Activated B cell treated with CpG ODN at 0.5 μM for 24 hours (primary cell): ENCODE results near the gene RDH11. TPM values are rescaled to one million over a fixed set of nuclear protein-coding genes. Genes with fewer than 3 reads are reported as not detected.
"Not testable (repeated sequence)": the region's sequence is repeated elsewhere in the genome, so short reads cannot be mapped to it uniquely, and the experiment has no call there.

Experiments used
- ATAC-seq: fragments of 200-7000 bp; cut with Tn5 transposase; one replicate; pipeline ENCODE4 v1.10.0; 2021; ENCODE audit warnings: low read depth, mild to moderate bottlenecking, moderate library complexity
- CTCF ChIA-PET: fragments of 350-600 bp; sonication (Branson Sonifier 250); formaldehyde crosslinking; loops from one replicate; lab custom pipeline; 2021; ENCODE audit warnings: antibody characterized with exemption; lab: Charles Lee
- POLR2A ChIA-PET: fragments of 350-600 bp; sonication (Branson Sonifier 250); formaldehyde crosslinking; loops from one replicate; lab custom pipeline; 2021; ENCODE audit warnings: antibody characterized with exemption; lab: Charles Lee
- DNase-seq: peaks from one replicate; pipeline ENCODE4 v3.0.0; 2022
- H3K27ac Mint-ChIP-seq: one replicate; pipeline ENCODE4 v1.8.0; 2020; ENCODE audit warnings: mixed read lengths
- H3K27me3 Mint-ChIP-seq: one replicate; pipeline ENCODE4 v1.8.0; 2021; ENCODE audit warnings: mixed read lengths
- H3K36me3 Mint-ChIP-seq: one replicate; pipeline ENCODE4 v1.8.0; 2021; ENCODE audit warnings: low read depth, mixed read lengths
- H3K4me1 Mint-ChIP-seq: one replicate; pipeline ENCODE4 v1.8.0; 2021; ENCODE audit warnings: mixed read lengths
- H3K4me3 Mint-ChIP-seq: one replicate; pipeline ENCODE4 v1.8.0; 2020; ENCODE audit warnings: mild to moderate bottlenecking, mixed read lengths
- H3K9me3 Mint-ChIP-seq: one replicate; pipeline ENCODE4 v1.8.0; 2020; ENCODE audit warnings: mixed read lengths
- intact Hi-C: fragments of 100-400 bp; cut with micrococcal nuclease; formaldehyde crosslinking; loops from one replicate; pipeline ENCODE4 v1.15.1; 2024
- total RNA-seq: library from RNA; stranded (reverse); gene quantifications from 2 replicates; pipeline ENCODE4 v1.2.3, GENCODE V29; 2022
- TF ChIP-seq, protein P1 (sequence below): fragments of 200-600 bp; IDR thresholded peaks from one replicate; pipeline ENCODE4 v1.8.0; 2022; ENCODE audit warnings: antibody characterized with exemption, mild to moderate bottlenecking

The RDH11 gene
- total RNA-seq, 1 donor from 2014 or later: 34.7 TPM

DNA sequence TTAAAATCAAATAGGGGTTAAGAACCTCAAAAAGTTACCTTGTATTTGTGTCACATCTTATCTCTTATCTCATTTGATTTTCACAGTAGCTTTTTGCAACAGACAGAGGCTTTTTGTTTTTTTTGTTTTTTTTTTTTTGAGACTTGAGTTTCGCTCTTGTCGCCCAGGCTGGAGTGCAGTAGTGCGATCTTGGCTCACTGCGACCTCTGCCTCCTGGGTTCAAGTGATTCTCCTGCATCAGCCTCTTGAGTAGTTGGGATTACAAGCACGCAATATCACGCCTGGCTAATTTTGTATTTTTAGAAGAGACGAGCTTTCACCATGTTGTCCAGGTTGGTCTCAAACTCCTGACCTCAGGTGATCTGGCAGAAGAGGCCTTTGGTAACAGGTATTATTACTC lies 31.8 kb upstream of the RDH11 start:
- Mint-ChIP-seq H3K4me3 (no peak overlapping the region), H3K9me3 (no peaks in the 10 kb centered on the region), H3K27me3 (peaks cover 21% of the 10 kb centered on the region), H3K4me1 (peaks cover 5% of the 10 kb centered on the region), H3K27ac (no peak overlapping the region), H3K36me3 (no peaks in the 10 kb centered on the region)
- intact Hi-C loops: no loop called here
- ChIA-PET CTCF (no interaction called here), POLR2A (no interaction called here)
- ATAC-seq (no peak), DNase-seq (no peak)
- TF ChIP-seq, protein P1, sequence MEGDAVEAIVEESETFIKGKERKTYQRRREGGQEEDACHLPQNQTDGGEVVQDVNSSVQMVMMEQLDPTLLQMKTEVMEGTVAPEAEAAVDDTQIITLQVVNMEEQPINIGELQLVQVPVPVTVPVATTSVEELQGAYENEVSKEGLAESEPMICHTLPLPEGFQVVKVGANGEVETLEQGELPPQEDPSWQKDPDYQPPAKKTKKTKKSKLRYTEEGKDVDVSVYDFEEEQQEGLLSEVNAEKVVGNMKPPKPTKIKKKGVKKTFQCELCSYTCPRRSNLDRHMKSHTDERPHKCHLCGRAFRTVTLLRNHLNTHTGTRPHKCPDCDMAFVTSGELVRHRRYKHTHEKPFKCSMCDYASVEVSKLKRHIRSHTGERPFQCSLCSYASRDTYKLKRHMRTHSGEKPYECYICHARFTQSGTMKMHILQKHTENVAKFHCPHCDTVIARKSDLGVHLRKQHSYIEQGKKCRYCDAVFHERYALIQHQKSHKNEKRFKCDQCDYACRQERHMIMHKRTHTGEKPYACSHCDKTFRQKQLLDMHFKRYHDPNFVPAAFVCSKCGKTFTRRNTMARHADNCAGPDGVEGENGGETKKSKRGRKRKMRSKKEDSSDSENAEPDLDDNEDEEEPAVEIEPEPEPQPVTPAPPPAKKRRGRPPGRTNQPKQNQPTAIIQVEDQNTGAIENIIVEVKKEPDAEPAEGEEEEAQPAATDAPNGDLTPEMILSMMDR: no peak

DNA sequence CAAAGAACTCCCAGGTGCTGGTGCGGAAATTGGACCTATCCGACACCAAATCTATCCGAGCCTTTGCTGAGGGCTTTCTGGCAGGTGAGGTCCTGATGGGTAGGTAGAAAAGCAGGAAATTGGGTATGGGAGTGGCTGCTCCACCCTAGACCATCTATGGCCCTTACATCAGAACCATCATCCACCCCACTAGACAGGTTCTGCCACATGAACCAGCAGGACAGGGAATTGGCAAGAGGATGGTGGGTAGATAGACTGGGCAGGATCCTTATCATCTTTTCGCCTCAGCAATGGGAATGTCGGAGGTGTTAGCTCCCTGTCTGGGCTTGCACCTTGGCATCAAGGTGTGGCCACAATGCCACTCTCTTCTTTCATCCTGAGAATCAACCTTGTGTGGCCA lies 29.6 kb upstream of the RDH11 start:
- POLR2A ChIA-PET: no interaction called here
- no peak for ATAC-seq
- TF ChIP-seq, protein P1: no peak
- intact Hi-C loops: no loop called here
- H3K36me3 Mint-ChIP-seq: no peaks in the 10 kb centered on the region
- H3K4me1 Mint-ChIP-seq: peaks cover 5% of the 10 kb centered on the region
- no peak for DNase-seq
- no peak overlapping the region for H3K4me3 Mint-ChIP-seq
- peaks cover 31% of the 10 kb centered on the region for H3K27me3 Mint-ChIP-seq
- CTCF ChIA-PET: no interaction called here
- H3K27ac Mint-ChIP-seq: no peak overlapping the region
- no peaks in the 10 kb centered on the region for H3K9me3 Mint-ChIP-seq

DNA sequence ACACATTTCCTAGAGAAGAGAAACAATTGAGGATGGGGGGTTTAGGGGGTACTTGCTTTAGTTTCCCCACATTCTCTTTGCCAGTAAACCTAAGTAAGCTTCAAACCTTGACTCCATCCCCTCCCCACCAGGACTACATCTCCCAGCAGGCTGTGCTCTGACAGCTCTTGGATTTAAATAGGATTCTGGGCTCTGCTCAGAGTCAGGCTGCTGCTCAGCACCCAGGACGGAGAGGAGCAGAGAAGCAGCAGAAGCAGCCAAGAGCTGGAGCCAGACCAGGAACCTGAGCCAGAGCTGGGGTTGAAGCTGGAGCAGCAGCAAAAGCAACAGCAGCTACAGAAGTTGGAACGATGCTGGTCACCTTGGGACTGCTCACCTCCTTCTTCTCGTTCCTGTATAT lies 26.7 kb upstream of the RDH11 start:
- DNase-seq (no peak), ATAC-seq (no peak)
- intact Hi-C loops: no loop called here
- H3K27me3 Mint-ChIP-seq: peaks cover 31% of the 10 kb centered on the region
- peaks cover 5% of the 10 kb centered on the region for H3K4me1 Mint-ChIP-seq
- H3K4me3 Mint-ChIP-seq: no peak overlapping the region
- H3K27ac Mint-ChIP-seq: no peak overlapping the region
- H3K36me3 Mint-ChIP-seq: no peaks in the 10 kb centered on the region
- no peaks in the 10 kb centered on the region for H3K9me3 Mint-ChIP-seq
- TF ChIP-seq, protein P1: no peak
- ChIA-PET CTCF (no interaction called here), POLR2A (no interaction called here)

DNA sequence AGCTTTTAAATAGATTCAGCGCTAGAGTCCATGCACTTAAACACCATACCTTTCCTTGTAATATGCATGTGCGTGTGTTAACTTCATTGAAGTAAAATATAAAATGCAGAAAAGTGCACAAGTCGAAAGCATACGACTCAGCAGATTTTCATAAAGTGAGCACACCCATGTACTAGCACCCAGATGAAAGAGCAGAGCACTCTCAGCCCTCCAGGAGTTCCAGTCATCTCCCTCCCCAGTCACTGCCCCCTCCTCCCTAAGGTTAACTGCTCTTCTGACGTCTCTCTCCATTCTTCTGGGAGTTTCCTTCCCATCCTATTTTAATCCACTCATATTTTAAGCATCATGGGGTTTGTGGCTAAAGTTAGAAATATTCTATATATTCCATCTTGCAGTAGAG lies 26.3 kb upstream of the RDH11 start:
- peaks cover 31% of the 10 kb centered on the region for H3K27me3 Mint-ChIP-seq
- no peaks in the 10 kb centered on the region for H3K9me3 Mint-ChIP-seq
- POLR2A ChIA-PET: no interaction called here
- H3K27ac Mint-ChIP-seq: no peak overlapping the region
- CTCF ChIA-PET: interaction anchor here (1.4 kb wide), 1 partner anchor 17 kb away, joined by 4 read pairs; no protein-coding TSS in a partner anchor
- H3K36me3 Mint-ChIP-seq: no peaks in the 10 kb centered on the region
- H3K4me1 Mint-ChIP-seq: peaks cover 5% of the 10 kb centered on the region
- intact Hi-C loops: no loop called here
- ATAC-seq (no peak), DNase-seq (no peak)
- no peak overlapping the region for H3K4me3 Mint-ChIP-seq
- TF ChIP-seq, protein P1: no peak

DNA sequence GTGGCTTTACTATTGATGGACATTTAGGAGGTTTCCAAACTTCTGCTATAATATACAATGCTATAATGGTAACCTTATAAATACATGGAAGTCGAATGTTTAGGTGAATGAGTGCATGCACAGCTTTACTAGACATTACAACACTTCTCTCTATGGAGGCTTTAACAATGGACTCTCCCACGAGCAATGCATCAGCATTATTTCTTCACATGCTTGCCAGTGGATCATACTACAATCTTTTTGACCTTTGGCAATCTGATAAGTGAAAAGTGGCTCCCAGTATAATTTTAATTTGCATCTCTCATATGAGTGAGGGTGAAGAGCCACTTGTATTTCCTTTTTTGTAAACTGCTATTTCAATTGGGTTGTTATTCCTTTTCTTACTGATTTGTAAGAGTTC lies 24.3 kb upstream of the RDH11 start:
- DNase-seq: no peak
- POLR2A ChIA-PET: no interaction called here
- intact Hi-C loops: no loop called here
- ATAC-seq: no peak
- Mint-ChIP-seq H3K36me3 (no peaks in the 10 kb centered on the region), H3K4me3 (no peak overlapping the region), H3K27ac (no peak overlapping the region), H3K9me3 (no peaks in the 10 kb centered on the region), H3K4me1 (peaks cover 5% of the 10 kb centered on the region), H3K27me3 (peaks cover 28% of the 10 kb centered on the region)
- CTCF ChIA-PET: no interaction called here
- TF ChIP-seq, protein P1: no peak

DNA sequence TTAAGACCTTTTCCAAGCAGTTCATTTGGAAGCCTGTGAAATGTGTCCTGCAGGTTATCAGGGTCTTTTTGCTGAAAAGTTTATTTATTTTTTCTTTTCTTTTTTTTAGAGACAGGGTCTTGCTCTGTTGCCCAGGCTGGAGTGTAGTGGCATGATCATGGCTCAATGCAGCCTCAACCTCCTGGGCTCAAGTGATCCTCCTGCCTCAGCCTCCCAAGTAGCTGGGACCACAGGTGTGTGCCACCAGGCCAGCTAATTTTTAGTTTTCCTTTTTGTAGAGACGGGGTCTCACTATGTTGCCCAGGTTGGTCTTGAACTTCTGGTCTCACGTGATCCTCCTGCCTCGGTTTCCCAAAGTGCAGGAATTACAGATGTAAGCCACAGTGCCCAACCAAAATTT lies 23.8 kb upstream of the RDH11 start:
- H3K27ac Mint-ChIP-seq, ATAC-seq, DNase-seq, POLR2A ChIA-PET, H3K4me3 Mint-ChIP-seq, intact Hi-C loops, H3K36me3 Mint-ChIP-seq, H3K9me3 Mint-ChIP-seq, CTCF ChIA-PET, H3K4me1 Mint-ChIP-seq: not testable (repeated sequence)
- H3K27me3 Mint-ChIP-seq: peaks cover 26% of the 10 kb centered on the region
